Measurements from ENCODE around the gene DGKB.

DGKB gene

DNA sequence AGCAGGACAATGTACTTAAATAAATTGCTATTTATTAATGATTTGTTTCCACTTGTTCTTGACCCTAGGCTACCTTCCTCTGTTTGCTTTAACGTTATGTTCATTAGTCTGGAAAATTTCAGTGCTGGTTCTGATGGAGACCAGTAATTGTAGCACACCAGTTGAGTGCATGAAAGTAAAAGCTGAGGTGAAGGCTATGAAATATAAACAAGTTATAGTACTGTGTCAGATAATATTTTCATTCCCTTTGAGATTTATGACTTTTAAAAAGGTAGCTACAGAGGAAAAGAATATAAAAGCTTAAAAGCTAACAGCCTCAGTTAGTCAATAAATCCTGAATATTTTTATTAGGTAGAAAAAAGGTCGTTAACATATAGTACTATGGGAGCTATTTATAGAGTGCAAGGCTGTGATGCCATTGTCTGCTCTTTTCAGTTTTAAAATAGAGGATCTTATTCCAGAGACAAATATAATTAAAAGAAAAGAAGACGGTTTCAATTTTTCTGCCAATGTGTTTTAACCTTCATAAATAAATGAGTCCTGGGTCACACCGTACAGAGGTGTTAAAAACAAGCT, 561.3 kb downstream of the DGKB start:
- CTCF ChIA-PET, result no interaction called here
- no peak for DNase-seq (ENCODE audit: low spot score)
- POLR2A ChIA-PET (ENCODE audit: low non-redundant PET), result no interaction called here
- H3K27ac ChIP-seq, result no peak overlapping the region
- TF ChIP-seq, protein P1, sequence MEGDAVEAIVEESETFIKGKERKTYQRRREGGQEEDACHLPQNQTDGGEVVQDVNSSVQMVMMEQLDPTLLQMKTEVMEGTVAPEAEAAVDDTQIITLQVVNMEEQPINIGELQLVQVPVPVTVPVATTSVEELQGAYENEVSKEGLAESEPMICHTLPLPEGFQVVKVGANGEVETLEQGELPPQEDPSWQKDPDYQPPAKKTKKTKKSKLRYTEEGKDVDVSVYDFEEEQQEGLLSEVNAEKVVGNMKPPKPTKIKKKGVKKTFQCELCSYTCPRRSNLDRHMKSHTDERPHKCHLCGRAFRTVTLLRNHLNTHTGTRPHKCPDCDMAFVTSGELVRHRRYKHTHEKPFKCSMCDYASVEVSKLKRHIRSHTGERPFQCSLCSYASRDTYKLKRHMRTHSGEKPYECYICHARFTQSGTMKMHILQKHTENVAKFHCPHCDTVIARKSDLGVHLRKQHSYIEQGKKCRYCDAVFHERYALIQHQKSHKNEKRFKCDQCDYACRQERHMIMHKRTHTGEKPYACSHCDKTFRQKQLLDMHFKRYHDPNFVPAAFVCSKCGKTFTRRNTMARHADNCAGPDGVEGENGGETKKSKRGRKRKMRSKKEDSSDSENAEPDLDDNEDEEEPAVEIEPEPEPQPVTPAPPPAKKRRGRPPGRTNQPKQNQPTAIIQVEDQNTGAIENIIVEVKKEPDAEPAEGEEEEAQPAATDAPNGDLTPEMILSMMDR (conservative IDR thresholded peaks at IDR 0.05; ENCODE audit: low read depth), result no peak

DNA sequence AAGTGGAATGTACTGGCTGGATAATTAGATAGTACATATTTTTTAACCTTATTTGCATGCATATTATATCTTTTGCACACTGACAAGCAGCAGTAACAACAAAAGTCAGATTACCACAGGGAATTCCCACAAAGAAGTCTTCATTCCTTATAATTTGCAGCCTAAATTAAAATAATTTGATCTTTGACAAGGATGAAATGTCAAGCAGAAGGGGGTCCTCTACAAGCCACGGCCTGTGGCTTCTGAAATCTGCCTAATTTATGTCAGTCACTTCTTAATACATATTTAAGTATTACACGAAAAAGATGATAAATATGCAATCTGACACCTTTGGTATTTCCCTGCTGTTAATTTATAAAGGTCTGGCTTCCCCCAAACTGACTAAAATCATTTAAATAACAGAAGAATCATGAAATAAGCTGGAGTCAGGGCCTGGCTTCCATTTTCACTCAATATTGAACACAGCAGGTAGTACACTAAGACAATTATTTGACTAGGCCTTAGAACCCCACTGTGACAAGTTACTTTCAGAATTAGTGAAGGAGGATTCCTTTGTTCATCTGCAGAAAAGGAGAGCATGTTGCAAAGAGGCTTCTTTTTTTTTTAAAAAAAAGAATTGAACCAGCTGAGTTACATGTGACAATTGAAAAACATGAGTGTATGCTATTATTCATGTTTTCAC, 562.0 kb downstream of the DGKB start:
- ChIA-PET CTCF (no interaction called here), POLR2A (ENCODE audit: low non-redundant PET) (no interaction called here)
- H3K27ac ChIP-seq, result no peak overlapping the region

DNA sequence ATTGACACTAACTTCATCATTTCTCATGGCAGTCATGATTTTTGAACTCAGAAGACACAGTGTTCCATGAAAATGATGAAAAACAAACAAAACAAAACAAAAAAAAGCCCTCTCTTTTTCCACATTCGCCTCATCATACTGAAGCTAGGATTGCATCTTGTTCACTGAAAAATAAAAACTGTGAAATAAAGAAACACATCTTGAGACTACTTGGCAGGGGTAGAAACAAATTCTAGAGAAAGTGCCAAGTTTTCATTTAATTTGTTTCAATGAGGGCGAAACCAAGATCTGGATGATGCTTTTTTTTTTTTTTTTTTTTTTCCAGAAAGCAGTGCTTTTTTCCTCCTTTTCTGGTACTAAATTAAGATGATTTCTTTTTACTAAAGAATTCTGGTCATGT, 562.7 kb downstream of the DGKB start:
- ChIA-PET POLR2A (ENCODE audit: low non-redundant PET) (no interaction called here), CTCF (no interaction called here)
- no peak for DNase-seq (ENCODE audit: low spot score)
- H3K27ac ChIP-seq, result no peak overlapping the region
- TF ChIP-seq, protein P1 (conservative IDR thresholded peaks at IDR 0.05; ENCODE audit: low read depth), result no peak

More for the DNA sequence above, 562.0 kb downstream of the DGKB start:
- no peak for DNase-seq (ENCODE audit: low spot score)
- TF ChIP-seq, protein P1 (conservative IDR thresholded peaks at IDR 0.05; ENCODE audit: low read depth), result no peak

DNA sequence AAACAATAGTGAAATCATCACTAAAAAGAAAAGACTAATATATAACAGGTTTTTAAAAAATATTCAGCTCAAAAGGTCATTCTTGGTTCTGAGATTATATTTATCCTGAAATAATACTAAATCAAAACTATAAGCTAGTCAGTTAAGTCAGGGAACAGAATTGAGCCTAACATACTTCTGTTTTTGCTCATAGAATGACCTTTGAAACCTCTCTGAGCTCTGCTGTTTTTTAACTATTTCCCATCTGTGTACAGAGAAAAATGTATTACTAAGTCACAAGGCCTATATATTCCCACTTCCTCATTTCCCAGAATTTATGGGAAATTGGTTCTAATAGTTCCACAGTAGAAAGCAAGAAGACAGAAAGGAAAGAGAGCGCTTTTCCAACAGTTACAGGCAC, 566.3 kb downstream of the DGKB start:
- CTCF ChIA-PET, result no interaction called here
- POLR2A ChIA-PET (ENCODE audit: low non-redundant PET), result no interaction called here
- TF ChIP-seq, protein P1 (conservative IDR thresholded peaks at IDR 0.05; ENCODE audit: low read depth), result no peak
- no peak overlapping the region for H3K27ac ChIP-seq
- no peak for DNase-seq (ENCODE audit: low spot score)

DNA sequence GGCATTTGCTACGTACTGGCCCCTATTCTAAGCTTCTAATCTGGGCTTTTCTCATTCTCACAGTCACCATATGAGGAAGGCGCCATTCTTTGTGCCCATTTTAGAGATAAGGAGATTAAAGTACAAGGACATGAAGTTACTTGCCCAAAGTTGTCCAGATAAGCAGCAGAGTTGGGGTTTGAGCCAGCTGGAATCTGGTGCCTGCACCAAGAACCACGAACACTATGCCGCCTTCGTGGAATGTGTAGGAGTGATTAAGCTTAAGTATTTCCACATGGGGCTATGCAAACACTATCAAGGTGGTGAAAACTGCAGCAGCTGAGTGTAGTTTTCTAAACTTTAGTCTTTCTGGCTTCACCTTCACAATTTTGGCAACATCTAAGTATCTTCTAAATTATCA, 570.4 kb downstream of the DGKB start:
- TF ChIP-seq, protein P1 (conservative IDR thresholded peaks at IDR 0.05; ENCODE audit: low read depth), result no peak
- CTCF ChIA-PET, result interaction anchor here (0.5 kb wide), 1 partner anchor 274 kb away, joined by 3 read pairs; no protein-coding TSS in a partner anchor
- DNase-seq (ENCODE audit: low spot score), result no peak
- no peak overlapping the region for H3K27ac ChIP-seq
- POLR2A ChIA-PET (ENCODE audit: low non-redundant PET), result no interaction called here

DNA sequence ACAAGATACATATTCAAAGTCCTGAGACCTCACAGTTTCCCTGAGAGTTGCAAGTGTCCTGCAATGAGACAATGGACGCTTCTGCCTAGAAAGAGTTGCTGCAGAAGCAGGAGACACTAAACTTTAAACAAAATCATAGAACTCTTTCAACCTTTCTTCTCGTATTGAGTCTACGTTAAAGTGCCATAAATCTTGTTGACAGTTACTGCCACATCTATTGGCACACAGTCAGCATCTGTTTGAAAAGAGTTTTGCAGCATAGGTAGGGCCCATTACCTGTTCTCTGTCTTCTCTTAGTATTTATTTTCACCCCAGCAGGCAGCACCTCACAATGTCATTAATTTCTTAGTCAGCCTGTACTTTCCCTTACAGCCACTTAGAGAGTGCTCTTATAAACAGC, 577.8 kb downstream of the DGKB start:
- POLR2A ChIA-PET (ENCODE audit: low non-redundant PET), result no interaction called here
- CTCF ChIA-PET, result interaction anchor here (0.5 kb wide), 1 partner anchor 88 kb away, joined by 3 read pairs; no protein-coding TSS in a partner anchor
- DNase-seq (ENCODE audit: low spot score), result no peak
- TF ChIP-seq, protein P1 (conservative IDR thresholded peaks at IDR 0.05; ENCODE audit: low read depth), result no peak
- no peak overlapping the region for H3K27ac ChIP-seq

Measured in RWPE1 (cell line).